ENCODE measurements around the gene ATP1A1. TPM values are rescaled to one million over a fixed set of nuclear protein-coding genes. Genes with fewer than 3 reads are reported as not detected.

Gene ATP1A1
- total RNA-seq (754 and 1,350 TPM in 2 replicates), polyA plus RNA-seq (665 and 1,094 TPM in 2 replicates)

- peak; percentile 10 for TF ChIP-seq CTCF (IDR thresholded peaks at IDR 0.05; ENCODE audit: low read depth, low read length)
- H3K4me3 ChIP-seq = peak within 1 kb of the TSS; percentile 93
- no peaks in the 10 kb centered on the region for H3K27me3 ChIP-seq
- no peaks in the 10 kb centered on the region for H3K36me3 ChIP-seq
- peak; percentile 96 for DNase-seq (ENCODE audit: low read depth in 1 of 2, low spot score in 1 of 2)
- H3K4me1 ChIP-seq (ENCODE audit: low read depth) = peaks cover 11% of the 10 kb centered on the region
- peak within 1 kb of the TSS; percentile 97 for H3K27ac ChIP-seq
- H3K9me3 ChIP-seq (ENCODE audit: low read depth) = no peaks in the 10 kb centered on the region
These were observed at the start of gene ATP1A1 for GRCh38 chr1:116372651-116373430. TSS of gene ATP1A1 (plus strand) at chr1:116373244. CDS start at chr1:116373512, 268 bp downstream.

- Histone ChIP-seq H3K9me3 (ENCODE audit: low read depth) (no peaks in the 10 kb centered on the region), H3K4me3 (no peak overlapping the region), H3K27me3 (no peaks in the 10 kb centered on the region), H3K4me1 (ENCODE audit: low read depth) (peaks cover 43% of the 10 kb centered on the region), H3K36me3 (no peaks in the 10 kb centered on the region), H3K27ac (no peak overlapping the region)
- no peak for DNase-seq (ENCODE audit: low read depth in 1 of 2, low spot score in 1 of 2)
- TF ChIP-seq CTCF (IDR thresholded peaks at IDR 0.05; ENCODE audit: low read depth, low read length) = no peak
These were observed 49.6 kb upstream of the ATP1A1 start for GRCh38 chr1:116323491-116323890.

- no peaks in the 10 kb centered on the region for H3K36me3 ChIP-seq
- peaks cover 33% of the 10 kb centered on the region for H3K4me1 ChIP-seq (ENCODE audit: low read depth)
- no peaks in the 10 kb centered on the region for H3K9me3 ChIP-seq (ENCODE audit: low read depth)
- no peak overlapping the region for H3K4me3 ChIP-seq
- H3K27ac ChIP-seq = peak overlapping the region; percentile 44
- no peak for DNase-seq (ENCODE audit: low read depth in 1 of 2, low spot score in 1 of 2)
- no peak for TF ChIP-seq CTCF (IDR thresholded peaks at IDR 0.05; ENCODE audit: low read depth, low read length)
- H3K27me3 ChIP-seq = no peaks in the 10 kb centered on the region
These were observed 48.6 kb upstream of the ATP1A1 start for GRCh38 chr1:116324411-116324810.

GRCh38 chr1:116325104-116325503, 47.9 kb upstream of the ATP1A1 start:
- no peaks in the 10 kb centered on the region for H3K27me3 ChIP-seq
- no peak for TF ChIP-seq CTCF (IDR thresholded peaks at IDR 0.05; ENCODE audit: low read depth, low read length)
- H3K27ac ChIP-seq = peak overlapping the region; percentile 44
- H3K4me1 ChIP-seq (ENCODE audit: low read depth) = peaks cover 33% of the 10 kb centered on the region
- no peak overlapping the region for H3K4me3 ChIP-seq
- DNase-seq (ENCODE audit: low read depth in 1 of 2, low spot score in 1 of 2) = no peak
- no peaks in the 10 kb centered on the region for H3K36me3 ChIP-seq
- H3K9me3 ChIP-seq (ENCODE audit: low read depth) = no peaks in the 10 kb centered on the region

GRCh38 chr1:116325922-116326321, 47.1 kb upstream of the ATP1A1 start:
- H3K4me3 ChIP-seq = no peak overlapping the region
- peak overlapping the region; percentile 20 for H3K27ac ChIP-seq
- no peaks in the 10 kb centered on the region for H3K36me3 ChIP-seq
- no peaks in the 10 kb centered on the region for H3K27me3 ChIP-seq
- DNase-seq (ENCODE audit: low read depth in 1 of 2, low spot score in 1 of 2) = no peak
- H3K9me3 ChIP-seq (ENCODE audit: low read depth) = no peaks in the 10 kb centered on the region
- peaks cover 33% of the 10 kb centered on the region for H3K4me1 ChIP-seq (ENCODE audit: low read depth)
- no peak for TF ChIP-seq CTCF (IDR thresholded peaks at IDR 0.05; ENCODE audit: low read depth, low read length)

Measured in cardiac muscle cell (in vitro differentiated cells and primary cell).